A549 treated with CORT108297 at 1 μM for 4 hours (cell line): Measurements from ENCODE around the gene FOXB2. TPM values are rescaled to one million over a fixed set of nuclear protein-coding genes. Genes with fewer than 3 reads are reported as not detected.

Experiments
- total RNA-seq: library from RNA; stranded (reverse); fragments of 200-300 nt; extraction: Qiagen RNA extraction; gene quantifications from 5 replicates; pipeline ENCODE4 v1.2.3, GENCODE V29; 2022

FOXB2 gene
- not detected in 5 replicates for total RNA-seq

GRCh38 chr9:77019236-77019925 lies at the start of gene FOXB2:
FOXB2 (plus strand) TSS chr9:77019655; CDS start chr9:77019655, 0 bp downstream.

Other genes with a start within 250 kb of the FOXB2 start
- gene PRUNE2, start 113.5 kb upstream of the FOXB2 start, total RNA-seq, result 0.02 to 0.03 TPM in 2 of 5 replicates, not detected in the others
- gene VPS13A, start 157.9 kb downstream of the FOXB2 start, total RNA-seq, result 8.2 to 12.7 TPM (median 11.7 TPM) in 5 replicates